Right renal pelvis (tissue), 4 donors: Measurements from ENCODE around the gene CASS4. TPM values are rescaled to one million over a fixed set of nuclear protein-coding genes. Genes with fewer than 3 reads are reported as not detected.
"Not testable (repeated sequence)": the region's sequence is repeated elsewhere in the genome, so short reads cannot be mapped to it uniquely, and the experiment has no call there.

ENCODE experiments used
- DNase-seq, 4 donors: peaks; one replicate each; pipeline ENCODE4 v3.0.0-alpha.2; 2013; ENCODE audit warnings: low read depth in 4 of 4, low spot score in 3 of 4, missing footprints in 1 of 4
- polyA plus RNA-seq, 4 donors: library from polyadenylated mRNA; unstranded; fragments of 120-200 nt; gene quantifications; one replicate each; pipeline ENCODE4 v1.2.1, GENCODE V29; 2013; ENCODE audit not compliant: insufficient read length in 4 of 4

Gene CASS4
- polyA plus RNA-seq, 4 donors: 2.8 to 3.9 (median 3.6) TPM

DNA sequence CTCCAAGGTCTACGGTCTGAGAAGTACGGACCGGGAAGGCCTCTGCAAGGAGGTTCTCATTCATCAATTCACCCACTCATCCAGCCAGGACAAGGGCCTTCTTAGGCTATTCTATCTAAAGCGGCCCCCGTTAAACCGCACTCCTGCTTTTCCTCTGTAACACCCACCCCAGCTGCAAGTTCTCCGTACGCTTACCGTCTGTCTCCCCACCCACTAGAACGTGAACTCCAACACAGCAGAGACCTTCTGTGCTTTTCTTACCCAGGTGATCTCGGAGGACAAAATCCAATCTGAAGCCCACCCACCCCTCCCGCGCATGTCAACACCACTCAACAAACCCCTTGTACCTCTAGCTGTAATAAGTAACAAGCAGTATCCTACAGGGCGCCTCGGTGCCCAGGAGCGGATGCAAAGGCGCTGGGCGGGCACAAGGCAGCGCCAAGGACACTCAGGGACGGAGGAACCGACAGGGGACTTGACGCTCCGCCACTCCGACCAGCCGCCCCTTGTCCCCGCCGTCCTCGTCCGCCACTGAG, 20.4 kb upstream of the CASS4 start:
- no peak for DNase-seq

DNA sequence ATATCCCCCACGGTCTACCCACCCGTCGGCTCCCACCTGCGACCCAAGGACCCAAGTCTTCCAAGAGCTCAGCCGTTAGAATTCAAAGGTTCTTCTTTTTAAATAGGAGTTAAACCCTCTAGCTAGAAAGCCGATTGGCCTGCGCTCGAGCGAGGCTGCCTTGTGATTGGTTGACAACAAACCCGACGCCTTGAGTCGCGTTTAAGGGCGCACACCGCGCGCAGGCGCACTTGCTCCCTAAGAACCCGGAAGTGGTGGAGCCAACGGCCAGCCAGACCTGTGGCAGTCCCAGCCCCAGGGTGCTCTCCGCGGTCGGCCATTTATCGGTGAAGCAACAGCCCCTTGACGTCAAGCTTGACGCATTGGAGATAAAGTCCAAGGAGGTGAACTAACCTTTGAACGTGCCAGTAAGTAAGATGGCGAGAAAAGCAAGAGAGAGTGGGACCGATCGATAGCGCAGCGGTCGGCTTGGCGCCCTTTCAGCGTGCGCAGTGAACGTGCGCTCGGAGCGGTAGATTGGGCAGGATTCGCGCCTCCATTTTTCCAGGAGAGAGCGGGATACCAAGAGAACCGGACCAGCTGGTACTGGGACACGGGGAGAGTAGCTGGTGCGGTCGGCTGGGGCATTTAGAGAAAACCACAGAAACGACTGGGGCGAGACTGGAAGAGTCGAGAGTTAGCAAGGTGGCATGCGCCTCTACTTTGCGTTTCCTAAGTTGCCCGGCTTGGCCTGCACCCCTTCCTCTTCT, 19.8 kb upstream of the CASS4 start, which contains the start of the genes AURKA and CSTF1:
TSS of gene AURKA (minus strand) at position 84 of the 749 bp plus-strand sequence. CDS start 4,018 bp downstream, outside the sequence.
TSS of gene CSTF1 (plus strand) at position 514 of the 749 bp plus-strand sequence. CDS start 2,908 bp downstream, outside the sequence.
- DNase-seq: peak; percentile 96 to 98 (median 98)

DNA sequence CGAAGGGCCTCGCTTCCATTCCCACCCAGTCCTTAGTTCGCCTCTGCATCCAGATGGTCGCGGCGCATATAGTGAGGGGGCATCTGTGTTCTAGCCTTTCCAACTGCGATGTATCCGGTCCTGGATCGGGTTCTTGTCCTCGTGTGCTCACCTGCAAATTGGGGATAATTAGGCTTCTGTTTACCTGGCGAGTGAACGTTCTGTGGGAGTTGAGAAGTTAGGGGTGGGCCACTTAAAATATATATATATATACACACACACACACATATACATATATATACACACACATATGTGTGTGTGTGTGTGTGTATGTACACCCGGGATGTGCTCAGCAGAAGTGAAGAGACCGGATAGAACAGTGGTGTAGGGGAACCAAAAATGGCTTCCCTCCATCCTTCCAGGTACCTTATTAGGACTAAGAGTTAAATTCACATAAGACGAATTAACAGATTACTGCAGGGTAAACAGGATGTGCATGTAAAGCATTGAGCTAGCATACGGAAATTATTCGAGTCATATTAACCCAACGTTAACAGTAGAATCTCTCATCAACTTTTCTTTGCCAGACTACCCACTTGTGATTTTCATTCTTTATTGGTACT, 19.1 kb upstream of the CASS4 start:
- DNase-seq: no peak

DNA sequence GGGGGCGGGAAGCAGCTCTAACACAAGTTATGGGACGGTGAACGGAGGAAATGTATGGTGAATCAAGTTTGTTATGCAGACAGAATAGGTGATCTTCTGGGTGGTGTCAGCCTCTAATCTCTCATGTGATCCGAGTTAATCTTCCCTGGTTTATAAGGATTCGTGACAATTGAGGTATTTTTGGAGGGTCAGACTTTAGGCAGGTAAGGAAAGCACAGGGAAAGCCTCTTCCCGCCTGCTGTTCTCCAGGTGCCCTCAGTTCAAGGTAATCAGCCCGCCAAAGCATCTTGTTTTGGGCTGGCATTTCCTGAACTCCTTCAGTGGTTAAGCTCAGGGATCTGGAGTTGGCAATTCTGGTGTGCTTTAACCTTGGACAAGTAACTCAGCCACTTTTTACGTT, 18.4 kb upstream of the CASS4 start:
- DNase-seq: no peak

DNA sequence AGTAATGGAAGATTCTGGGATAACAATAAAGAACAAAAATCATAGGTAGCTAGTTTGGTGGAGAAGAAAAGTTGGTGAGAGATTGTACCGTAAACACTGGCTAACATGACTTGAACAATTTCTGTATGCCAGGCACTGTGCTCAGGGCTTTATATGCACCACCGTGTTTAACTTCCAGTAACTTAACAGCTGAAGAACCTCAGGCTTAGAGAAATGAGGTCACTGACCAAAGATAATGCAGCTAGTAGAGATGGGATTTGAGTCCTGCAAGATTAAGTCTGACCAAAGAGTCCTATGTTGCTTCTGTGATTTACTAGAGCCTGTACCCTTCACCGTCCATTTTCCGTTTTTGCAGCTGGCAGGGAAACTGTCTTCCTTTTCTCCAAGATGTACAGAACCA, 16.9 kb upstream of the CASS4 start:
- DNase-seq: no peak

DNA sequence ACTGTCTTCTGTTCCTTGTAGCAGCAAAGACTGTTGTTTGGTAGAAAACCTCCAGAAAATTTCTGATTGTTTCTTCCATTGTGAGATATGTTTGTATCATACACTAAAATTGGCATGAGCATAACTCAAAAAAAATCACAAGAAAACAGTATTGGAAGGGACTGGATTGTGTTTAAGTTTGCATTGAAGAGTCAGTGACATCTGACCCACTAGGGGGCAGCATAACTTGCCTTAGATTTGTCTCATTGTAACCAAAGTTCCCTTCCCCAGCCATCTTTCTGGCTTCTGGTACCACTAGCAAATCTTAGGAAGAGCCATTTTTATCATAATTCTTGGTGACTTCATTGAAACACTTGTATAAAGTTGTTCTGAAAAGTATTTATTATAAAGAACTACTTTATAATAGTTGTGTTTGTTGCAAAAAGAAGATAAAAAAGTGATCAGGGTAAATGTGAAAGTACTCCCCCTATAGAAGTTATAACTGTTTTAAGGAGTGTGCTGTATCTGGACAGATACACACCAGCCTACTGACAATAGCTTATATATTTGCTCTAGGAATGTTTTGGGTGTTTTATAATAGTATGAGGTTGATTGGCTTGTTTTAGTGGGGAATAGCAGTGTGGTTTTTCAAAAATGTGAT, 11.9 kb upstream of the CASS4 start:
- peak in 2 of 4 donors; percentile 44 to 48 for DNase-seq

DNA sequence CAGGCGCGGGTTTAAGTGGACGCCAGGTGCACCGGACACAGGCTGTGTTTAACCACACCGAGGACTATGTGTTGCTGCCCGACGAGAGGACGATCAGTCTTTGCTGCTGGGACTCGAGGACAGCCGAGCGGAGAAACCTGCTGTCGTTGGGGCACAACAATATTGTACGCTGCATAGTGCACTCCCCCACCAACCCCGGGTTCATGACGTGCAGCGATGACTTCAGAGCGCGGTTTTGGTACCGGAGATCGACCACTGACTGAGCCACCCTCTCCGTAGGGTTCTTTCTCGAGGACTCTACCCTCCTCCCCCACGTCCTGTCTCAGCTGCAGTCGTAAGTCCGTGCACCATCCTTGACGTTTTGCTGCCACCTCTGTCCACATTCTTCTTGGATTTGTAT, 8.6 kb upstream of the CASS4 start:
- no peak for DNase-seq

DNA sequence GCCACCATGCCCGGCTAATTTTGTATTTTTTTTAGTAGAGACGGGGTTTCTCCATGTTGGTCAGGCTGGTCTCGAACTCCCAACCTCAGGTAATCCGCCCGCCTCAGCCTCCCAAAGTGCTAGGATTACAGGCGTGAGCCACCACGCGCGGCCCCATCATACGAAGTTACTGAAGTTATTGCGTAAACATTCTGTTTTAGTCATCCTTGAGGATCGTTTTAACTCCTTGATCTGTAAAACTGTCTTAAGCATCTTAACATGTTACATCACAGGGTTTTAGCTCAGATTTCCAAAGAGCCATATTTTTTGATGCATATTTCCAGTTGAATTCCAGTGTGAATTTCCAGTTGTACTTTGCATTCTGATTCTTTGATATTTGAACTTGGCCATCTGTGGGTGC, 6.7 kb upstream of the CASS4 start:
- DNase-seq: not testable (repeated sequence)

DNA sequence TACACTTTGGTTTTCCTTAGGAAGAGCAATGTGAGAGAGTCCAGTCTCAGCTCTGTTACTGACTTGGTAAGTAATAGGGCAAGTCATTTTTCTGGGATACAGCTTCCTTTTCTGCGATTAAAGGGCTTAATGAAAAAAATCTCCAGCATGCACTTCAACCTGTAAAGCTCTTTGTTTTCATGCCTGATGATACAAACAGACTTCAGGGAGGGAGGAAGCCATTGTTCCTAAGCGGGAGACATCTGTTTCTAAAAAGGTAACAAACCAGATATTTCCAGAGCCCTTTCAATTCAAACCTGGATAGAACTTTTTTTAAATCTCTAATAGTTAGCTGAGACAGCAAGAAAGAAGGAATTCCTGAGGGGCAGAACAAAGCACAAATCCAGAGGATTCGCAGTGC, 5.2 kb upstream of the CASS4 start:
- DNase-seq: no peak

DNA sequence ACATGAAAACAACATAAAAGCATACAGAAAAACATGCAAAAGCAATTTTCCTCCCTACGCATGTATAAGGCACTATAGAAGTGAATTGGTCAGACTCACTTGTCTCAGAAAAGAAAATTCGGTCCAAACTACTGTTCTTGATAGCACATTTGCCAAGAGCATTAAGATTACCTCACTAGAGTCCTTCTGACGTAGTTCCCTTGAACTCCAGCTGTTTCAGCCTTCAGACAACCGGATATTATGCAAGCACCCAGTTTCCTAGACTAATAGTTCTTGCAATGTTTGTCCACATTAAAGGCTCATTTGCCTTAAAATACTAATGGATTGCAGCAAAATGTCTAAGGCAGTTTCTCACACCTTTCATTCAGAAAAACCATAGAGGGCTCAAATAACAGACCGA, 2.5 kb upstream of the CASS4 start:
- no peak for DNase-seq

DNA sequence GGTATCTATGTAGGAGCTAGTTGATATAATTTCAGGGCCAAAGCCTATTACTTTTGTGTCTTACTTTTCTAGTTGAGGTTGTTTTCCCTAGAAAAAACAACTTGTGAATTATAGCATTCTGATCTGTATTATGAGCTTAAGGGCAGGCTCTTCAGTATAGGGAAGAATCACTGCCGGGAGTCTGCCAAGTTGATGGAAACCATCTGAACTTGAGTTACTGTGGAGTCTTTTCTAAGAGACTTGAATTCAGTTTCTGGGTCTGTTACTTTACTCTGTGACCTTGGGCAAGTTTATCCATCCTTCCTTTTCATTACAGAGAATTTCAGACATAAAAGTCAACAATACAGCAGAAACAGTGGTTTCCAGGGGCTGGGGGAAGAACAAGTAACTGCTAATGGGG, 2.1 kb upstream of the CASS4 start:
- DNase-seq: peak in 1 of 4 donors; percentile 40

DNA sequence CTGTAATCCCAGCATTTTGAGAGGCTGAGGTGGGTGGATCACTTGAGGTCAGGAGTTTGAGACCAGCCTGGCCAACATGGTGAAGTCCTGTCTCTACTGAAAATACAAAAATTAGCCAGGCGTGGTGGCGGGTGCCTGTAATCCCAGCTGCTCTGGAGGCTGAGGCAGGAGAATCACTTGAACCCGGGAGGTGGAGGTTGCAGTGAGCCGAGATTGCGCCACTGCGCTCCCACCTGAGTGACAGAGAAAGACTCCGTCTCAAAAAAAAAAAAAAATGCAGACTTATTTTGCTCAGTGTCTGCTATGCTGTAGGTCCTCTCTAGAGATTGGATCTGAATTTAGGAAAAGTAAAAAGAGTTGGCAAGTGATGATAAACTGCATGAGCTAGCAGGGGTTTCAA, 773 bp upstream of the CASS4 start:
- DNase-seq: not testable (repeated sequence)

DNA sequence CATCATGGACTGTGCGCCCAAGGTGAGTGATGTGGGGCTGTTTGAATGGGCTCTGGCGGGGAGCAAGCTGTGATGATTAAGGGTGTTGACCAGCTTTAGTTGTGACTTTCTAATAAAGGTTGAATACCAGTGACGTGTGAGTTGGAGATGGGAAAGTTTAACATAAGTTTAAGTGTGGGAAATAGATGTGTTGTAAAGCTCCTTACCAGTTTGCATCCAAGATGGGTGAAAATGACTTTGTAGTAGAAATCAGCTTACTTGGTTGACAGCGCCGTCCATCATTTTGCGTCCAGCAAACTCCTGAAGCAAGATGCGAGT, 372 bp downstream of the CASS4 start:
- DNase-seq: no peak

DNA sequence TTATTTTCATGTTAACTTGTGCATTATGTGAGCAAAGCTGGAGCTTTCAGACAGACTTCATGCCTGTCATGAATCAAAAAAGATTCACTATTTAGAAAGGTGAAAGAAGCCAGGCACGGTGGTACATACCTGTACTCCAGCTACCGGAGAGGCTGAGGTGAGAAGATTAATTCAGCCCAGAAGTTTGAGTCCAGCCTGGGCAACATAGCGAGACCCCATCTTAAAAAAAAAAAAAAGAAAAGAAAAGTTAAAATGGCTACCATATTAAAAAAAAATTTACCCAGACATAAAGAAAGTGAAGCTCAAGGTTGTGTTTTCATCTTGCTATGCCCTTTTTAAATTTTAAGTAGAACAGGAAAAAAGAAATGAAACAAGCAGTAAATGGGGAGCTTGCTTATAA, 889 bp downstream of the CASS4 start:
- no peak for DNase-seq

DNA sequence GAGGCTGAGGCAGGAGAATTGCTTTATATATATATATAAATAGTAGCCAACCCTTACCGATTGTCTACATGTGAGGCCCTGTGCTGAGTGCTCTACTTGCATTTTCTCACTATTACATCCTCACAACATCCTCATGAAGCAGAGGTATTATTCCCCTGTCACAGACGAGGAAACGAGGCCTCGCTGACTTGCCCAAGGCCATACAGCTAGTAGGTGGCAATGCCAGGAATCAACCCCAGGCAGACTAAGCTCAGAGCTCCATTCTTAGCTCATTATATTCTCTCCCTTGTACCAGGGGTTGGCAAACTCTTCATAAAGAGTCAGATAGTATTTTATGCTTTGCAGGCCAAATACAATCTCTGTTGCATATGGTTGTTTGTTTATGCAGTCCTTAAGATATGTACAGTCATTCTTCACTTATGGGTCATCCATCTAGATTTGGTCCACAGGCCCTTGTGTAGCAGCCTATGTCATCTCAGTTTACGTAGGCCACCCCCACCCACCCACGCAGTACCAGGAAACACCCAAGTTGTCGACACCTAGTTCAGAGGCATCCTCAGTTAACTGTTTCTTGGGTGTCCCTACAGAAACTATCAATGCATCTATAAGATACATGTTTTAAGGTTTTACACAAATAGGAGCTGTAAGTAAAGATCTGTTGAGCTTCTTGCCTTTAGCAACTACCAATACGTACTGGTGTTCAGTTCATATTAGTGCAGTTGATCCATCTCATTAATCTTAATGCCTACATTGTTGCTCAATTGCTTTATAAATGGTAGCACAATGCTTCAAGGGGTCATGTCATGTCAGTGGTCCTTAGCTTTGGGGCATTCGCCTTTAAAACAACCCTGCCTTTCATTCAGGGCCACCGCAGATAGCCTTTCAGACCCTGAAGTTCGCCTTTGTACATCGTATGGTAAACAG, 3.0 kb downstream of the CASS4 start:
- no peak for DNase-seq

DNA sequence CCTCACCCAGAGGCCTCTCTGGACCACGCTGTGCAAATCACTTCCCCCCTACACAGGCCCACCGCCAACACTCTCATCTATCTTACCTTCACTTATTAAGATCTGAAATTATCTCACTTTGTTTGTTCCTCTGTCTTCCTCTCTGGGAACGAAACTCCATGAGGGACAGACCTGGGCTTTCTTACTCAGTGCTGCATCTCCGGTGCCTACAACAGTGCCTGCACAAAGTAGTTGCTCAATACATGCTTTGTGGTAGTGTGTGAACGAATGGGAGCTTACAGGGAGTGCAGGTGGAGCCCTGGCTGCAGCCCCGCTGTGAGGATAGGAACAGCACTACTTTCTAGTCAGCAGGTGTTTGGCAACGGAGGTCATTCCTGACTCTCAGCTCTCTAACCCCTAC, 5.3 kb downstream of the CASS4 start:
- no peak for DNase-seq

DNA sequence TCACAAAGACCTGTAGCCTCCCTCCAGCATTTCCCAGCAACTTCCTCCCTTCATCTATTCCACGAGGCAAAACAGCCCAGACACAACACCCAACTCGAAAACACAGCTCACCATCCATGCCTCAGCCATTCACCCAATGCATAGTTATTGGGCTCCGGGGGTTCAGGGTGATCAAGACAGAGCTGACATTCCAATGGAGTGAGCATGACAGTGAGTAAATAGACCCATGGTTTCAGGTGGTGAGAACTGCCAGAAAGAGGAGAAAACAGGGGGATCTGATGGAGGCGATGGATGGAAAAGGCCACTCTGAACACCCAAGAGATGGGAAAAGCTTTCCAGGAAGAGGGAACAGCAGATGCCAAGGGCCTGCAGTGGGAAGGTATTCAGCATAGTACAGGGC, 5.9 kb downstream of the CASS4 start:
- DNase-seq: no peak

DNA sequence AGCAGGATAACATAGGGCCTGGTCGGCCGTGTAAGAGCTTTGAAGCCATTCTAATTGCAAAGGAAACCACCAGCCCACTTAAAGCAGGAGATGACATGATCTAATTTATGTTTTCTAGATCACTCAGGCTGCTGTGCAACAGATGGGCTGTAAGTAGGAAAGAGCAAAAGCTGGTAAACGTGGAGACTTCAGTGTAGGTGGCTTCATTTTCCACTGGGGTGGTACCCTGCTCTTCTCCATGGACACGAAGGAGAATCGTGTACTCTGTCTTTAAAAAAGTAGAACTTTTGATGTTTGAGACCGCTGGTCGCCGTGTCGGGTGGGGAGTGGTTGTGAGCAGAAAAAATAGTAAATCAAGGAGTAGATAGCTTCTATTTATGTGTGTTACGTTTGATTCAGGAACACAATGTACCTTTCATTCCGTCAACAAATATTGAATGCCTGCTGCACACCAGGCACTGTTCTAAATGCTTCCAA, 6.4 kb downstream of the CASS4 start:
- DNase-seq: no peak

DNA sequence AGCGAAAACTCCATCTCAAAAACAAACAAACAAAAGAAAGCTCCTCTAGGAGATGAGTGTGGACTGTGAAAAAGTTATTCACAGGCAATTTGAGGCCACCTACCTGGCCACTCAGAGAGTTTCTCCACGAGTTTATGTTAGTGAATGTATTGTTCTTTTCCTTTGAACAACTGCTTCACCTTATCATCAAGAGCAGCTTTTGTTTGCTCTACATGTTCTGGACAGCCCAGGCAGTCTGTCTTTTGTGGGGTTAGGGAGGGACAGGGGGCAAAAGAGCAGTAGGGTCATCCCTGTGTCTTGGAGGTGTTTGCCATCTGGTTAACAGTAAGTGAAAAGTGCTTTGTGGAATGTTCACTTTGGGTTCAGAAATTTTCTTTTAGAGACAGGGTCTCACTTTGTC, 8.0 kb downstream of the CASS4 start:
- no peak for DNase-seq

DNA sequence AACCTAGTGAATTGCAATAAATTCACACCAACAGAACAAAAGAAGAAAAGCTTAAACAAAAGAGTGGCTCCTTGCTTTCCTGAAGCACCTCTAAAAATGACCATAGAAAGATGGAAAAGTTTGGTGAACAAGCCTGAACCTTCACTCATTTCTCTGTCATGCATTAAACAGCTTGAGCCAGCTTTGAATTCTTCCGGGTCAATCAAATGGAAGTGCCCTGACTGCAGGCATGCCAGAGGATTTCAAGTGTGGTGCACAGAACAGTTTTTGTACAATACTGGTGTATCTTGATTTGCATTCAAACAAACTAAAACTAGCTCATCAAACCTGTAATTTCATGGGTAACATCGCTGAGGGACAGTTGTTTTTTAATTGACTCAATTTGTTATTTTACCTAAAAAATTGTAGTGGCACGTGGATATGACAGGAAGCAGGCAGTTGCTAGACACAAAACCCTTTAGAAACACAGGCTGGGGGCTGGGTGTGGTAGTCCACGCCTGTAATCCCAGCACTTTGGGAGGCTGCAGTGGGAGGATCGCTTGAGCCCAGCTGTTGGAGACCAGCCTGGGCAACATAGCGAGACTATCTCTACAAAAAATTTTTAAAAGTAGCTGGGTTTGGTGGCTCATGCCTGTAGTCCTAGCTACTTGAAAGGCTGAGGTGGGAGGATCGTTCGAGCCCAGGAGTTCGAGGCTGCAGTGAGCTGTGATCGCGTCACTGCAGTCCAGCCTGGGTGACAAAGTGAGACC, 9.1 kb downstream of the CASS4 start:
- DNase-seq: no peak
